ENCODE data around the gene TRNP1.

DNA sequence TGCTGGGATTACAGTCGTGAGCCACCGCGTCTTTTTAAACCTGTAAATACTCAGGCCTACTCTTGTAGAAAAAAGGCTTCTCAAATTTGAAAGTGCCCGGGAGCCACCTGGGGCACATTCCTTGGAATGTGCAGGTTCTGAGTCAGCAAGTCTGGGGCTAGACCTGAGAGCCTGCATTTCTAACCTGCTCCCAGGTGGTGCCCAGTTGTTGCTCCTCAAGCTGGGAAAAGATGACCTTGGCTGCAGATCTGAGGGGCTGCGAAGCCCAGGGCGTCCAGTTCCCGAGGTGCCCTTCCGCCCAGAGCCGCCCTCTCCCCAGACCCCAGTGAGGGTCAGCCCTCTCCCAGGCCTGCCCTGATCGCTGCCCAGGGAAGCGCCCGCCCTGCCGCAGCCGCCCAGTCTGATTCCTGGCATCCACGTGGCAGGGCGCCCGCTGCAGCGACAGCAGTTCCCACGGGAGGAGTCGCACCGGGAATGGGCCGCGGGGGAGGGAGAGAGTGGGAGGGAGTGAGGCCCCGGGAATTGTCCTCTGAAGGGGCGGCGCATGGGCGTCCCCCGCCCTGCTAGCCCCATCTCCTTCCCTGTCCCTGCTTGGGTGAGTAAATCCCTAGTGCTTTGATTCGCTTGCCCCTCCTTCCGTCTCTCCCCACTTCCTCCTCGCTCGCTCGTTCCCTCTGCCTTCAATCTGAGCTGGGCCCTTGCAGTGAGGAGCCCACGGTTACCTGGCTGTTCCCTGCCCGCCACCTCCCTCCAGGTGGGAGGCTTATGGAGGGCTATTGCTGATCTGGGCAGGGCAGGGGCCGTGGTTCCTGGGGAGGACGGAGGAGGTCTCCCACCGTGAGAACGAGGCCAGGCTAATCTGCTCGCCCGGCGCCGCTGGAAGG, 38.0 kb downstream of the TRNP1 start:
- TF ChIP-seq, protein P1, sequence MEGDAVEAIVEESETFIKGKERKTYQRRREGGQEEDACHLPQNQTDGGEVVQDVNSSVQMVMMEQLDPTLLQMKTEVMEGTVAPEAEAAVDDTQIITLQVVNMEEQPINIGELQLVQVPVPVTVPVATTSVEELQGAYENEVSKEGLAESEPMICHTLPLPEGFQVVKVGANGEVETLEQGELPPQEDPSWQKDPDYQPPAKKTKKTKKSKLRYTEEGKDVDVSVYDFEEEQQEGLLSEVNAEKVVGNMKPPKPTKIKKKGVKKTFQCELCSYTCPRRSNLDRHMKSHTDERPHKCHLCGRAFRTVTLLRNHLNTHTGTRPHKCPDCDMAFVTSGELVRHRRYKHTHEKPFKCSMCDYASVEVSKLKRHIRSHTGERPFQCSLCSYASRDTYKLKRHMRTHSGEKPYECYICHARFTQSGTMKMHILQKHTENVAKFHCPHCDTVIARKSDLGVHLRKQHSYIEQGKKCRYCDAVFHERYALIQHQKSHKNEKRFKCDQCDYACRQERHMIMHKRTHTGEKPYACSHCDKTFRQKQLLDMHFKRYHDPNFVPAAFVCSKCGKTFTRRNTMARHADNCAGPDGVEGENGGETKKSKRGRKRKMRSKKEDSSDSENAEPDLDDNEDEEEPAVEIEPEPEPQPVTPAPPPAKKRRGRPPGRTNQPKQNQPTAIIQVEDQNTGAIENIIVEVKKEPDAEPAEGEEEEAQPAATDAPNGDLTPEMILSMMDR (IDR thresholded peaks at IDR 0.05): no peak
- no peak for TF ChIP-seq POLR2A (IDR thresholded peaks at IDR 0.05)

All from lower leg skin (tissue), 3 donors.